ENCODE measurements around the gene ABI3BP. TPM values are rescaled to one million over a fixed set of nuclear protein-coding genes. Genes with fewer than 3 reads are reported as not detected.

ABI3BP gene
- total RNA-seq, 2 donors from 2014 or later, result 16.4 to 34.6 TPM

- no peak overlapping the region for H3K4me3 ChIP-seq
- TF ChIP-seq CTCF (IDR thresholded peaks at IDR 0.05), result no peak
- H3K9me3 ChIP-seq, result no peaks in the 10 kb centered on the region
- intact Hi-C loops (cut with DNase I), result no loop called here
- no peaks in the 10 kb centered on the region for H3K36me3 ChIP-seq
- H3K4me1 ChIP-seq, result no peaks in the 10 kb centered on the region
- no peaks in the 10 kb centered on the region for H3K27me3 ChIP-seq
- no peak for DNase-seq
- no peak overlapping the region for H3K27ac ChIP-seq
- no peak overlapping the region for H3K9ac ChIP-seq (ENCODE audit: low read depth in 2 of 2, low read length in 2 of 2)
Measured at GRCh38 chr3:100864471-100865250, 128.6 kb downstream of the ABI3BP start.

- intact Hi-C loops (cut with DNase I), result no loop called here
- no peak for TF ChIP-seq CTCF (IDR thresholded peaks at IDR 0.05)
- Histone ChIP-seq H3K27ac (no peak overlapping the region), H3K4me1 (no peaks in the 10 kb centered on the region), H3K27me3 (no peaks in the 10 kb centered on the region), H3K9me3 (no peaks in the 10 kb centered on the region), H3K4me3 (no peak overlapping the region), H3K9ac (ENCODE audit: low read depth in 2 of 2, low read length in 2 of 2) (no peak overlapping the region), H3K36me3 (no peaks in the 10 kb centered on the region)
- no peak for DNase-seq
Measured at GRCh38 chr3:100857863-100858262, 135.4 kb downstream of the ABI3BP start.

GRCh38 chr3:100856821-100857220 is 136.4 kb downstream of the ABI3BP start:
- H3K9me3 ChIP-seq, result no peaks in the 10 kb centered on the region
- H3K9ac ChIP-seq (ENCODE audit: low read depth in 2 of 2, low read length in 2 of 2), result no peak overlapping the region
- no peaks in the 10 kb centered on the region for H3K27me3 ChIP-seq
- no peak overlapping the region for H3K27ac ChIP-seq
- intact Hi-C loops (cut with DNase I), result no loop called here
- no peak for TF ChIP-seq CTCF (IDR thresholded peaks at IDR 0.05)
- H3K4me3 ChIP-seq, result no peak overlapping the region
- no peaks in the 10 kb centered on the region for H3K4me1 ChIP-seq
- no peak for DNase-seq
- no peaks in the 10 kb centered on the region for H3K36me3 ChIP-seq

- Histone ChIP-seq H3K4me3 (no peak overlapping the region), H3K36me3 (no peaks in the 10 kb centered on the region), H3K27ac (no peak overlapping the region), H3K9me3 (no peaks in the 10 kb centered on the region), H3K9ac (ENCODE audit: low read depth in 2 of 2, low read length in 2 of 2) (no peak overlapping the region), H3K4me1 (no peaks in the 10 kb centered on the region), H3K27me3 (no peaks in the 10 kb centered on the region)
- TF ChIP-seq CTCF (IDR thresholded peaks at IDR 0.05), result no peak
- intact Hi-C loops (cut with DNase I), result no loop called here
- DNase-seq, result no peak
Measured at GRCh38 chr3:100852840-100853239, 140.4 kb downstream of the ABI3BP start.

GRCh38 chr3:100850701-100851100 is 142.5 kb downstream of the ABI3BP start:
- intact Hi-C loops (cut with DNase I), result no loop called here

More at GRCh38 chr3:100850701-100851100, 142.5 kb downstream of the ABI3BP start:
- no peaks in the 10 kb centered on the region for H3K9me3 ChIP-seq
- no peak overlapping the region for H3K27ac ChIP-seq
- no peaks in the 10 kb centered on the region for H3K36me3 ChIP-seq
- H3K4me1 ChIP-seq, result no peaks in the 10 kb centered on the region
- H3K9ac ChIP-seq (ENCODE audit: low read depth in 2 of 2, low read length in 2 of 2), result no peak overlapping the region
- H3K4me3 ChIP-seq, result no peak overlapping the region
- H3K27me3 ChIP-seq, result no peaks in the 10 kb centered on the region
- TF ChIP-seq CTCF (IDR thresholded peaks at IDR 0.05), result no peak
- DNase-seq, result no peak

Data from colonic mucosa (tissue), 4 donors.